Measurements from ENCODE around the gene KIRREL3. TPM values are rescaled to one million over a fixed set of nuclear protein-coding genes. Genes with fewer than 3 reads are reported as not detected.

The KIRREL3 gene
- polyA plus RNA-seq, 1 of the 3 experiments (the other 2 are of a cell fraction): 3.7 TPM

- Histone ChIP-seq H2AFZ (ENCODE audit: low read depth) (no peak overlapping the region), H3K4me1 (ENCODE audit: control insufficient read depth in 1 of 2, insufficient read depth in 2 of 2, low read depth in 1 of 2, low read length in 1 of 2) (no peaks in the 10 kb centered on the region), H3K27ac (ENCODE audit: low read depth in 2 of 2, low read length in 1 of 2) (no peak overlapping the region), H4K20me1 (ENCODE audit: insufficient read depth) (no peaks in the 10 kb centered on the region), H3K9me3 (no peaks in the 10 kb centered on the region), H3K36me3 (replicated peaks in 1 of 2; ENCODE audit: control insufficient read depth in 1 of 2, insufficient read depth in 2 of 2, low read length in 1 of 2) (no peaks in the 10 kb centered on the region), H3F3A (replicated peaks; ENCODE audit: insufficient read depth) (no peaks in the 10 kb centered on the region), H3K4me2 (no peak overlapping the region), H3K9ac (no peak overlapping the region), H3K79me2 (ENCODE audit: insufficient read depth) (no peaks in the 10 kb centered on the region), H3K9me2 (no peaks in the 10 kb centered on the region), H3K4me3 (ENCODE audit: low read depth in 2 of 2, low read length in 1 of 2) (no peak overlapping the region), H3K27me3 (ENCODE audit: insufficient read depth) (no peaks in the 10 kb centered on the region)
- DNase-seq: no peak
- TF ChIP-seq RAD21 (IDR thresholded peaks at IDR 0.05; ENCODE audit: low read length) (no peak), CHD2 (IDR thresholded peaks at IDR 0.05; ENCODE audit: low read length, partially characterized antibody) (no peak), REST (IDR thresholded peaks at IDR 0.05; ENCODE audit: low read depth, low read length) (no peak), RCOR1 (IDR thresholded peaks at IDR 0.05; ENCODE audit: low read length) (no peak), EP300 (IDR thresholded peaks at IDR 0.05; ENCODE audit: borderline replicate concordance in 1 of 2, low read depth in 1 of 2, low read length in 1 of 2) (no peak), JUND (IDR thresholded peaks at IDR 0.05) (no peak), NRF1 (IDR thresholded peaks at IDR 0.05; ENCODE audit: low read depth, low read length) (no peak), GATA2 (CRISPR knock-in tag; IDR thresholded peaks at IDR 0.05) (no peak), FOSL2 (IDR thresholded peaks at IDR 0.05; ENCODE audit: borderline replicate concordance, low read depth) (no peak), FOXJ3 (CRISPR knock-in tag; IDR thresholded peaks at IDR 0.05) (no peak), SMC3 (IDR thresholded peaks at IDR 0.05; ENCODE audit: low read depth, low read length) (no peak), USF2 (IDR thresholded peaks at IDR 0.05; ENCODE audit: borderline replicate concordance, low read depth, low read length) (no peak), USF1 (IDR thresholded peaks at IDR 0.05; ENCODE audit: borderline replicate concordance, low read depth) (no peak), FOXM1 (IDR thresholded peaks at IDR 0.05; ENCODE audit: low read depth) (no peak)
- CTCF ChIA-PET: interaction anchor here (1.5 kb wide), 1 partner anchor 192 kb away, joined by 3 read pairs; no protein-coding TSS in a partner anchor
- 78% methylated on average over 5 of the region's 5 CpGs for WGBS (ENCODE audit: low lambda C conversion rate)
- POLR2A ChIA-PET: interaction anchor here (0.6 kb wide), 1 partner anchor 895 kb away, joined by 7 read pairs; no protein-coding TSS in a partner anchor
Observed at GRCh38 chr11:126797457-126798169, 203.0 kb downstream of the KIRREL3 start.

Measured in SK-N-SH (cell line).